Nephron progenitor cell (in vitro differentiated cells): Measurements from ENCODE around the gene SH2B3.
"Not testable (repeated sequence)": the region's sequence is repeated elsewhere in the genome, so short reads cannot be mapped to it uniquely, and the experiment has no call there.

Source experiments
- DNase-seq: peaks from one replicate; pipeline ENCODE4 v3.0.0; 2021
- H3K27ac Mint-ChIP-seq: 2 replicates; pipeline ENCODE4 v1.8.0; 2021; ENCODE audit warnings: mild to moderate bottlenecking, moderate library complexity, mixed read lengths
- H3K27me3 Mint-ChIP-seq: 2 replicates; pipeline ENCODE4 v1.8.0; 2021; ENCODE audit warnings: mild to moderate bottlenecking, low read depth, mixed read lengths; ENCODE audit not compliant: poor library complexity
- H3K36me3 Mint-ChIP-seq: 2 replicates; pipeline ENCODE4 v1.8.0; 2021; ENCODE audit warnings: low read depth, mixed read lengths
- H3K4me1 Mint-ChIP-seq: 2 replicates; pipeline ENCODE4 v1.8.0; 2021; ENCODE audit warnings: mixed read lengths
- H3K4me3 Mint-ChIP-seq: 2 replicates; pipeline ENCODE4 v1.8.0; 2021; ENCODE audit warnings: mild to moderate bottlenecking, moderate library complexity, mixed read lengths
- H3K9me3 Mint-ChIP-seq: 2 replicates; pipeline ENCODE4 v1.8.0; 2021; ENCODE audit warnings: mild to moderate bottlenecking, moderate library complexity, mixed read lengths
- CTCF ChIP-seq: fragments of 200-600 bp; sonication (generic); IDR thresholded peaks from 2 replicates; pipeline ENCODE4 v1.5.0; 2021; ENCODE audit warnings: antibody characterized with exemption

SH2B3 gene

GRCh38 chr12:111458546-111459172 lies 52.9 kb downstream of the SH2B3 start:
- Mint-ChIP-seq H3K9me3 (no peaks in the 10 kb centered on the region), H3K36me3 (peaks cover 49% of the 10 kb centered on the region), H3K4me3 (no peak overlapping the region), H3K27ac (peak overlapping the region; percentile 76), H3K27me3 (no peaks in the 10 kb centered on the region), H3K4me1 (no peaks in the 10 kb centered on the region)
- no peak for DNase-seq
- TF ChIP-seq CTCF = no peak

GRCh38 chr12:111460111-111460510 lies 54.4 kb downstream of the SH2B3 start:
- H3K36me3 Mint-ChIP-seq = peaks cover 54% of the 10 kb centered on the region
- H3K27ac Mint-ChIP-seq, H3K4me3 Mint-ChIP-seq, H3K9me3 Mint-ChIP-seq, DNase-seq, H3K27me3 Mint-ChIP-seq, H3K4me1 Mint-ChIP-seq: not testable (repeated sequence)

GRCh38 chr12:111462210-111462769 lies 56.6 kb downstream of the SH2B3 start:
- Mint-ChIP-seq H3K36me3 (peaks cover 55% of the 10 kb centered on the region), H3K27me3 (no peaks in the 10 kb centered on the region), H3K27ac (no peak overlapping the region), H3K4me3 (no peak overlapping the region), H3K4me1 (no peaks in the 10 kb centered on the region), H3K9me3 (peaks cover 6% of the 10 kb centered on the region)
- no peak for TF ChIP-seq CTCF
- no peak for DNase-seq

- peaks cover 6% of the 10 kb centered on the region for H3K9me3 Mint-ChIP-seq
- no peak overlapping the region for H3K4me3 Mint-ChIP-seq
- no peak for DNase-seq
- H3K4me1 Mint-ChIP-seq = no peaks in the 10 kb centered on the region
- peak overlapping the region; percentile 19 for H3K27ac Mint-ChIP-seq
- H3K36me3 Mint-ChIP-seq = peaks cover 73% of the 10 kb centered on the region
- H3K27me3 Mint-ChIP-seq = no peaks in the 10 kb centered on the region
- TF ChIP-seq CTCF = no peak
These were observed 61.6 kb downstream of the SH2B3 start for GRCh38 chr12:111467092-111467856.

GRCh38 chr12:111467857-111468241 lies 62.1 kb downstream of the SH2B3 start:
- Mint-ChIP-seq H3K36me3 (peaks cover 73% of the 10 kb centered on the region), H3K9me3 (peaks cover 6% of the 10 kb centered on the region), H3K27ac (peak overlapping the region; percentile 19), H3K4me1 (no peaks in the 10 kb centered on the region), H3K27me3 (no peaks in the 10 kb centered on the region), H3K4me3 (no peak overlapping the region)
- TF ChIP-seq CTCF = no peak
- no peak for DNase-seq

GRCh38 chr12:111469401-111469800 lies 63.7 kb downstream of the SH2B3 start:
- no peak for DNase-seq
- Mint-ChIP-seq H3K27me3 (no peaks in the 10 kb centered on the region), H3K4me1 (no peaks in the 10 kb centered on the region), H3K9me3 (peaks cover 6% of the 10 kb centered on the region), H3K27ac (no peak overlapping the region), H3K36me3 (peaks cover 71% of the 10 kb centered on the region), H3K4me3 (no peak overlapping the region)
- no peak for TF ChIP-seq CTCF
